Lung (tissue), 12 donors: ENCODE data around the gene NECTIN4. TPM values are rescaled to one million over a fixed set of nuclear protein-coding genes. Genes with fewer than 3 reads are reported as not detected.

ENCODE experiments used
- ATAC-seq: fragments of 200-7000 bp; cut with Tn5 transposase; one replicate; pipeline ENCODE4 v1.9.1; 2020; ENCODE audit warnings: moderate number of reproducible peaks; ENCODE audit not compliant: insufficient read depth, low FRiP score
- DNase-seq, 3 donors: peaks; one replicate each; pipeline ENCODE4 v3.0.0-alpha.2; 2013 to 2017
- H3K27ac ChIP-seq, 2 donors: one replicate each; pipeline ENCODE4 v1.5.1; 2013; ENCODE audit warnings: mild to moderate bottlenecking in 2 of 2, moderate library complexity in 2 of 2, control low read depth in 1 of 2, inconsistent platforms in 1 of 2, low read depth in 1 of 2, low read length in 1 of 2
- H3K27me3 ChIP-seq, 3 donors: one replicate each; pipeline ENCODE4 v1.5.1; 2013; ENCODE audit warnings: low read length in 2 of 3; ENCODE audit not compliant: control insufficient read depth in 3 of 3, insufficient read depth in 3 of 3
- H3K36me3 ChIP-seq, 4 donors: one replicate each; pipeline ENCODE4 v1.5.1; 2013; ENCODE audit warnings: low read length in 4 of 4, mild to moderate bottlenecking in 1 of 4, moderate library complexity in 1 of 4; ENCODE audit not compliant: control insufficient read depth in 4 of 4, insufficient read depth in 4 of 4
- H3K4me1 ChIP-seq, 5 donors: one replicate each; pipeline ENCODE4 v1.5.1; 2013; ENCODE audit warnings: low read length in 5 of 5, mild to moderate bottlenecking in 2 of 5, moderate library complexity in 1 of 5; ENCODE audit not compliant: control insufficient read depth in 5 of 5, insufficient read depth in 5 of 5
- H3K4me3 ChIP-seq: one replicate; pipeline ENCODE4 v1.5.1; 2013; ENCODE audit warnings: mild to moderate bottlenecking, control low read depth, moderate library complexity
- H3K9ac ChIP-seq, 2 donors: one replicate each; pipeline ENCODE4 v1.5.1; 2013; ENCODE audit warnings: low read length in 2 of 2, control low read depth in 1 of 2; ENCODE audit not compliant: insufficient read depth in 1 of 2
- H3K9me3 ChIP-seq, 4 donors: one replicate each; pipeline ENCODE4 v1.5.1; 2013; ENCODE audit warnings: low read length in 3 of 4, mild to moderate bottlenecking in 1 of 4, moderate library complexity in 1 of 4; ENCODE audit not compliant: control insufficient read depth in 4 of 4, insufficient read depth in 3 of 4
- WGBS, 2 donors: extraction: QIAGEN DNeasy Blood & Tissue Kit; methylation state at CpG; one replicate each; pipeline ENCODE4 v1.1.7; 2013; 5-methylcytosine and 5-hydroxymethylcytosine counted together
- polyA plus RNA-seq, 2 donors: library from polyadenylated mRNA; stranded (reverse); fragments of 200-250 nt; gene quantifications; one replicate each; pipeline ENCODE4 v1.2.1, GENCODE V29; 2013
- total RNA-seq, 2 donors: library from RNA; depleted of rRNA in 1 of 2; stranded (reverse); fragments of >200 nt in 1 of 2; gene quantifications; one replicate each; pipeline ENCODE4 v1.2.1, GENCODE V29; 2014 to 2021
- TF ChIP-seq, protein P1 (sequence below): IDR thresholded peaks from 2 replicates; pipeline ENCODE4 v1.5.1; 2012; ENCODE audit warnings: mild to moderate bottlenecking; ENCODE audit errors: control extremely low read depth, extremely low read depth
- donor health status: control.
- donor health status: control.
- donor health status: Bipolar disorder and iron deficiency.
- donor health status: healthy.
- donor health status: DM: yes; HTN: yes; CAD: no.

Gene NECTIN4
- total and polyA plus RNA-seq, 4 donors = 6.2 to 12.5 (median 9.9) TPM

DNA sequence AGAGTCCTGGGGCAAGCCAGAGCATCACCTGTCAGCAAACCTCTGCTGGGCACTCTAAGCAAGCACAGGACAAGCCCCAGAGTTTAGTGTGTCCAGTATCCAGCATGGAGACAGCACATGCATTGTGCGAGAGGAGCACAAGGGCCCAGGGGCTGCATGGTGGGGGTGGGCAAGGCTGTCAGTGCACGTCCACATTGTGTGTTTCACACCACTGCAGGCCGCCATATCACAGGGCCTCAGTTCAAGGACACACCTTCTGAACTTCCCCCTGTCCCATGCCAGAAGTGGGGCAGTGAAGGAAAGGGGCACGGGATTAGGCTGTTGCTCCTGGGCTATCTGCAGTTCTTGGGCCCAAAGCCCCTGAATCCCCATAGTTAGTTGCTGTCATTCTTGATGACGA, 49.8 kb downstream of the NECTIN4 start:
- peaks cover 29 to 40% (median 34%) of the 10 kb centered on the region in 4 donors for H3K36me3 ChIP-seq
- WGBS, 2 donors = 84 to 85% methylated on average over 5 of the region's 5 CpGs
- ATAC-seq (no peak), DNase-seq (no peak)
- H3K9me3 ChIP-seq = peaks cover 0 to 10% (median 0%) of the 10 kb centered on the region in 4 donors
- H3K9ac ChIP-seq = no peak overlapping the region
- no peak overlapping the region for H3K4me3 ChIP-seq
- TF ChIP-seq, protein P1, sequence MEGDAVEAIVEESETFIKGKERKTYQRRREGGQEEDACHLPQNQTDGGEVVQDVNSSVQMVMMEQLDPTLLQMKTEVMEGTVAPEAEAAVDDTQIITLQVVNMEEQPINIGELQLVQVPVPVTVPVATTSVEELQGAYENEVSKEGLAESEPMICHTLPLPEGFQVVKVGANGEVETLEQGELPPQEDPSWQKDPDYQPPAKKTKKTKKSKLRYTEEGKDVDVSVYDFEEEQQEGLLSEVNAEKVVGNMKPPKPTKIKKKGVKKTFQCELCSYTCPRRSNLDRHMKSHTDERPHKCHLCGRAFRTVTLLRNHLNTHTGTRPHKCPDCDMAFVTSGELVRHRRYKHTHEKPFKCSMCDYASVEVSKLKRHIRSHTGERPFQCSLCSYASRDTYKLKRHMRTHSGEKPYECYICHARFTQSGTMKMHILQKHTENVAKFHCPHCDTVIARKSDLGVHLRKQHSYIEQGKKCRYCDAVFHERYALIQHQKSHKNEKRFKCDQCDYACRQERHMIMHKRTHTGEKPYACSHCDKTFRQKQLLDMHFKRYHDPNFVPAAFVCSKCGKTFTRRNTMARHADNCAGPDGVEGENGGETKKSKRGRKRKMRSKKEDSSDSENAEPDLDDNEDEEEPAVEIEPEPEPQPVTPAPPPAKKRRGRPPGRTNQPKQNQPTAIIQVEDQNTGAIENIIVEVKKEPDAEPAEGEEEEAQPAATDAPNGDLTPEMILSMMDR = no peak
- peak overlapping the region in 1 of 2 donors; percentile 82 for H3K27ac ChIP-seq
- no peaks in the 10 kb centered on the region for H3K27me3 ChIP-seq
- peaks cover 5 to 12% (median 5%) of the 10 kb centered on the region in 5 donors for H3K4me1 ChIP-seq

DNA sequence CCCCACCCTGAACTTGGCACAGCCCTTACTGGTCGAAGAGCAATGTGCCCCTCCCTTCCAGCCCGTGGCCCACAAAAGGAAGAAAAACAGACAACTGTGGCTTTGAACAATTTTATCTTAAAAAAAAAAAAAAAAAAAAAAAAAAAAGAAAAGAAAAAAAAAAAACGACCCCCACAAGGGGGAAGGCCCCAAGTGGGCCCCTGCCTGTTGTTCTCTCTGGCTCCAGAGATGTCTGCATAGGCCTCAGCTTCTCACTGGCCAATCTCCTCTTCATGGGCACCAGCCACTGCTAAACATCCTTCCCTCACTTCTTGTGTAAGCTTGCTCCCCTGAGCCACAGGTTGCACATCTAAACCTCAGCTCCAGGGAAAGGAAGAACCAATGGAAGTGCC, 50.2 kb downstream of the NECTIN4 start:
- Histone ChIP-seq H3K4me3 (no peak overlapping the region), H3K9ac (no peak overlapping the region), H3K4me1 (peaks cover under 1 to 10% (median 2%) of the 10 kb centered on the region in 5 donors), H3K27ac (peak overlapping the region in 1 of 2 donors; percentile 89), H3K9me3 (peaks cover 0 to 10% (median 0%) of the 10 kb centered on the region in 4 donors), H3K36me3 (peaks cover 29 to 40% (median 34%) of the 10 kb centered on the region in 4 donors), H3K27me3 (no peaks in the 10 kb centered on the region)
- DNase-seq = no peak
- 12 to 16% methylated on average over 3 of the region's 3 CpGs for WGBS, 2 donors
- ATAC-seq = no peak
- TF ChIP-seq, protein P1 = no peak

DNA sequence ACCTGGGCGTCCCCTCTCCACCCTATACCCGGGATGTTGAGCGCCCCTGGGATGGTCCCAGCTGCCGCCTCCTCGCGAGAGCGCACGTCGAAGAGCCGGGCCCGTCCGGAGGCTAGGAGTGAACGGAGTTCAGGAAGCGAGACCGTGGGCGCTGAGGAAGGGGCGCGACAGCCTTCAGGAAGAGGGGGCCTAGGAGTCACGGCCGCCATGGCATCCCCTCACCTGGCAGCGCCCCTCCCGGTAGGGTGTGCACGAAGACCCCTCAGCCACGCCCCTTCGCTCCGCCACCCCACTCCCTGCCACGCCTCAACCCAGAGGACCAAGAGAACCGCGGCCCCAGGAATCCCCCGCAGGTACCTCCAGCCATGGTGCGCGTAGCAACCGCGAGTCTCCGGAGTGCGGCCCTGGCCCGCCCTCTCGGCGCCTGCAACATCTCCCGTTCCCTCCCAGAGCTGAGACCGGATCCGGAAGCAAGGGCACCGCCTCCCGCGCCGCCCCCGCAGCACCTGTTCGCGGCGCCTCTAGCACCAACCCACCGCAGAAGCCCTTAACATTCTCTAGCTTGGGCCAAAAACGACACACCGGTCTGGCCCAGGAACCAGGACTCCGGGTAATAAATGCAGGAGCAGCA, 50.7 kb downstream of the NECTIN4 start, which contains the start of gene TSTD1:
TSS of gene TSTD1 (minus strand) at position 442 of the 631 bp plus-strand sequence. CDS start at position 367, 75 bp downstream.
- peaks cover 0 to 10% (median 0%) of the 10 kb centered on the region in 4 donors for H3K9me3 ChIP-seq
- ATAC-seq = peak; percentile 86
- TF ChIP-seq, protein P1 = no peak
- peak within 1 kb of the TSS; percentile 61 for H3K4me3 ChIP-seq
- H3K9ac ChIP-seq = peak within 1 kb of the TSS in 1 of 2 donors; percentile 37
- WGBS, 2 donors = 21 to 34% methylated on average over 54 of the region's 54 CpGs
- H3K4me1 ChIP-seq = peaks cover 0 to 8% (median 0%) of the 10 kb centered on the region in 5 donors
- peak within 1 kb of the TSS in 1 of 2 donors; percentile 89 for H3K27ac ChIP-seq
- DNase-seq = peak; percentile 44 to 75 (median 62)
- peaks cover 29 to 40% (median 34%) of the 10 kb centered on the region in 4 donors for H3K36me3 ChIP-seq
- no peaks in the 10 kb centered on the region for H3K27me3 ChIP-seq
